ENCODE results near the gene WDR77. TPM values are rescaled to one million over a fixed set of nuclear protein-coding genes. Genes with fewer than 3 reads are reported as not detected.
A peak's percentile ranks its signal among the peaks of the same experiment; 100 is the strongest.

WDR77 gene
- total and polyA plus RNA-seq, 9 of the 15 experiments (the other 6 are each of a cell fraction or from before 2014, with no cell fraction given), result 20.6 to 160 (median 75.3) TPM

- TF ChIP-seq ZNF408 (CRISPR knock-in tag; IDR thresholded peaks at IDR 0.05; ENCODE audit: low read depth) (no peak), TAF9B (IDR thresholded peaks at IDR 0.05; ENCODE audit: partially characterized antibody) (peak; percentile 83), ARID1B (IDR thresholded peaks at IDR 0.05) (no peak), DDX20 (tag; IDR thresholded peaks at IDR 0.05; ENCODE audit: low read depth) (no peak), ZKSCAN3 (CRISPR knock-in tag; IDR thresholded peaks at IDR 0.05) (no peak), ZNF3 (CRISPR knock-in tag; IDR thresholded peaks at IDR 0.05) (no peak), XRCC3 (IDR thresholded peaks at IDR 0.05) (no peak), ZFP36 (IDR thresholded peaks at IDR 0.05; ENCODE audit: low read depth, low read length, partially characterized antibody) (no peak), EP400 (IDR thresholded peaks at IDR 0.05) (peak; percentile 95), CC2D1A (IDR thresholded peaks at IDR 0.05) (0 out of 2 replicates have a peak, but pooled peaks have one; percentile 55), ZNF384 (IDR thresholded peaks at IDR 0.05; ENCODE audit: low read depth, low read length) (peak; percentile 98), ARNT (IDR thresholded peaks at IDR 0.05) (no peak), HNRNPH1 (optimal IDR thresholded peaks at IDR 0.05; ENCODE audit: low read depth, low read length) (no peak), BRD4 (IDR thresholded peaks at IDR 0.05) (peak; percentile 95), C11orf30 (IDR thresholded peaks at IDR 0.05; ENCODE audit: low read depth) (peak; percentile 74), SPI1 (IDR thresholded peaks at IDR 0.05; ENCODE audit: borderline replicate concordance, low read depth, low read length) (no peak), RBM39 (optimal IDR thresholded peaks at IDR 0.05; ENCODE audit: low read depth, low read length) (peak; percentile 56), ZNF280B (CRISPR knock-in tag; IDR thresholded peaks at IDR 0.05) (no peak), TBP (optimal IDR thresholded peaks at IDR 0.05; ENCODE audit: low read depth, low read length) (peak; percentile 87), NFRKB (IDR thresholded peaks at IDR 0.05; ENCODE audit: low read depth) (peak; percentile 98), HES1 (IDR thresholded peaks at IDR 0.05; ENCODE audit: low read depth) (no peak), PTBP1 (IDR thresholded peaks at IDR 0.05; ENCODE audit: low read depth, low read length) (no peak), POLR2AphosphoS5 (IDR thresholded peaks at IDR 0.05; ENCODE audit: control insufficient read depth, insufficient read depth, low read depth, low read length) (peak; percentile 86), SIN3A (IDR thresholded peaks at IDR 0.05; ENCODE audit: borderline replicate concordance in 2 of 2, control insufficient read depth in 1 of 2, low read depth in 2 of 2, low read length in 2 of 2) (peak; percentile 88 to 98; a peak in 3 of 4 replicates)
- TF ChIP-seq, protein P1, sequence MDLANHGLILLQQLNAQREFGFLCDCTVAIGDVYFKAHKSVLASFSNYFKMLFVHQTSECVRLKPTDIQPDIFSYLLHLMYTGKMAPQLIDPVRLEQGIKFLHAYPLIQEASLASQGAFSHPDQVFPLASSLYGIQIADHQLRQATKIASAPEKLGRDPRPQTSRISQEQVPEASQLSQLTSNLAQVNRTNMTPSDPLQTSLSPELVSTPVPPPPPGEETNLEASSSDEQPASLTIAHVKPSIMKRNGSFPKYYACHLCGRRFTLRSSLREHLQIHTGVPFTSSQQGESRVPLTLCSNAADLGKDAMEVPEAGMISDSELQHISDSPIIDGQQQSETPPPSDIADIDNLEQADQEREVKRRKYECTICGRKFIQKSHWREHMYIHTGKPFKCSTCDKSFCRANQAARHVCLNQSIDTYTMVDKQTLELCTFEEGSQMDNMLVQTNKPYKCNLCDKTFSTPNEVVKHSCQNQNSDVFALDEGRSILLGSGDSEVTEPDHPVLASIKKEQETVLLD (IDR thresholded peaks at IDR 0.05), result no peak
- TF ChIP-seq, protein P2, sequence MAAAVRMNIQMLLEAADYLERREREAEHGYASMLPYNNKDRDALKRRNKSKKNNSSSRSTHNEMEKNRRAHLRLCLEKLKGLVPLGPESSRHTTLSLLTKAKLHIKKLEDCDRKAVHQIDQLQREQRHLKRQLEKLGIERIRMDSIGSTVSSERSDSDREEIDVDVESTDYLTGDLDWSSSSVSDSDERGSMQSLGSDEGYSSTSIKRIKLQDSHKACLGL (CRISPR knock-in tag; IDR thresholded peaks at IDR 0.05; ENCODE audit: borderline replicate concordance, poor library complexity, severe bottlenecking), result peak; percentile 86
Observed at GRCh38 chr1:111448918-111449702, at the start of gene WDR77, which contains the start of gene ATP5PB (continued).
